SU-DHL-6 (cell line): Measurements from ENCODE around the gene SIT1.
A peak's percentile ranks its signal among the peaks of the same experiment; 100 is the strongest.

Experiments used
- H2AFZ ChIP-seq: fragments of 200-600 bp; sonication (generic); 2 replicates; pipeline ENCODE4 v1.6.1; 2014; ENCODE audit warnings: low read depth, mild to moderate bottlenecking, moderate library complexity, mixed read lengths, antibody characterized with exemption, low read length; ENCODE audit not compliant: severe bottlenecking
- H3F3A ChIP-seq: fragments of 200-600 bp; shearing (Covaris generic); 2 replicates; pipeline ENCODE4 v1.6.0; 2016; ENCODE audit warnings: antibody characterized with exemption, mild to moderate bottlenecking; ENCODE audit not compliant: insufficient read depth
- H3K27ac ChIP-seq: fragments of 200-600 bp; sonication (generic); 2 replicates; pipeline ENCODE4 v1.5.1; 2016; ENCODE audit warnings: low read depth, mild to moderate bottlenecking, low read length, moderate library complexity, mixed read lengths
- H3K27me3 ChIP-seq: fragments of 200-600 bp; sonication (generic), shearing (Covaris generic); 2 replicates; pipeline ENCODE4 v1.6.0; 2014; ENCODE audit warnings: mild to moderate bottlenecking, low read length
- H3K36me3 ChIP-seq: fragments of 200-600 bp; sonication (generic); 2 replicates; pipeline ENCODE4 v1.6.1; 2014; ENCODE audit warnings: mild to moderate bottlenecking, low read length, mixed read lengths
- H3K4me2 ChIP-seq: fragments of 300-600, 200-600 bp; shearing (Covaris generic), sonication (generic); 2 replicates; pipeline ENCODE4 v1.6.0; 2014; ENCODE audit warnings: low read length, low read depth, mild to moderate bottlenecking; ENCODE audit not compliant: poor library complexity, severe bottlenecking
- H3K4me3 ChIP-seq: fragments of 200-600 bp; sonication (generic); 2 replicates; pipeline ENCODE4 v1.5.1; 2014; ENCODE audit warnings: antibody characterized with exemption, low read length, mild to moderate bottlenecking, mixed read lengths; ENCODE audit not compliant: insufficient read depth, poor library complexity, severe bottlenecking
- H3K79me2 ChIP-seq: fragments of 200-600 bp; sonication (generic); 2 replicates; pipeline ENCODE4 v1.6.1; 2014; ENCODE audit warnings: mild to moderate bottlenecking, low read length, moderate library complexity; ENCODE audit not compliant: insufficient read depth
- H3K9ac ChIP-seq: fragments of 200-600 bp; sonication (generic); 2 replicates; pipeline ENCODE4 v1.7.0; 2014; ENCODE audit warnings: mild to moderate bottlenecking, low read length
- H3K9me2 ChIP-seq: fragments of 200-600 bp; sonication (generic); replicated peaks from 2 replicates; pipeline ENCODE4 v1.6.1; 2014; ENCODE audit warnings: low read length; ENCODE audit not compliant: insufficient read depth
- H3K9me3 ChIP-seq: fragments of 200-600 bp; sonication (generic); 2 replicates; pipeline ENCODE4 v1.6.1; 2014; ENCODE audit warnings: low read length, mixed read lengths; ENCODE audit not compliant: insufficient read depth
- H4K20me1 ChIP-seq: fragments of 200-600 bp; sonication (generic); 2 replicates; pipeline ENCODE4 v1.6.1; 2014; ENCODE audit warnings: low read depth, mild to moderate bottlenecking, antibody characterized with exemption, low read length, moderate library complexity, mixed read lengths
- EZH2phosphoT487 ChIP-seq: fragments of 200-600 bp; sonication (generic), shearing (Covaris generic); conservative IDR thresholded peaks from 2 replicates; pipeline ENCODE4 v1.6.1; 2018; ENCODE audit warnings: mild to moderate bottlenecking, antibody characterized with exemption, low read length, moderate library complexity, mixed read lengths
- TF ChIP-seq, protein P1 (sequence below): fragments of 200-600 bp; sonication (generic); IDR thresholded peaks from one replicate; pipeline ENCODE4 v1.5.1; 2017; ENCODE audit warnings: antibody characterized with exemption, mild to moderate bottlenecking, low read length, moderate library complexity; ENCODE audit not compliant: insufficient read depth, poor library complexity, severe bottlenecking

The SIT1 gene

GRCh38 chr9:35605351-35606137, 45.2 kb downstream of the SIT1 start:
- H2AFZ ChIP-seq, result no peak overlapping the region
- peak overlapping the region; percentile 62 for H3K9ac ChIP-seq

DNA sequence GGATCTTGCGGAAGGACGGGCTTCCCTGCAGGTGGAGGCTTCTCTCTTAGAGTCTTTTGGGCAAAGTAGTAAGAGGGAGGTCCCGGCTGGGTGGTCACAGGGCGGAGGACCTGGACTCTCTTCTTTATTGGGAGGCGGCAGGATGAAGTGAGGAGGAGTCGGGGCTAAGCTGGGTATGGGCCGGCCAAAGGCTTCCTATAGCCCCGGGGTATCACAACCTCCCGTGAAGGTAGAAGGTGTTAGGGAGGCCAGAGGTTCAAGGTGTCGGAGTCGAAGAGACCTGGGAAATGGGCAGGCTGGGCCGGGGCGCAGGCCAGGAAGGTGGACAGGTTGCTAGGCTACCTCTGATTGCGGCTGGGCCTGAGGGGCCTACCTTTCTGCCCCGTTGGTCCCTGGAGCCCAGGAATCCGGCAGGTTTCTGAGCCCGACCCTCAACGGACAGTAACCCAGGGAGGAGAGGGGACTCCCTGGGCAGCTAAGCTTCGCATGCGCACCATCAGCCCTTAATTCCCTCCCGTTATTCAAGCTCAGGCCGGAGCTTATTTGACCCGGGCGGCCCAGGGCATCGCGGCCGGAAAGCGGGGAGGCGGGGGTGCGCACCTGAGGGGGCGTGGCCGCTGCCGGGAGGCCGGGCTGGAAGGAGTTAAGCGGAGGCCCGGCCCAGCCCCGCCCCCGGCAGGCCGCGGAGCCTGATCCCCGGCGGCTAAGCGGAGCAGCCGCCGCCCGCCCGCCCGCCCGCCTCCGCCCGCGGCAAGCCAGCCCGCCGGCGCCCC, 46.0 kb downstream of the SIT1 start, which contains the start of gene TESK1:
Gene TESK1 (plus strand): TSS at position 685 of the 773 bp plus-strand sequence. CDS start 358 bp downstream, outside the sequence.
- no peak for TF ChIP-seq EZH2phosphoT487
- TF ChIP-seq, protein P1, sequence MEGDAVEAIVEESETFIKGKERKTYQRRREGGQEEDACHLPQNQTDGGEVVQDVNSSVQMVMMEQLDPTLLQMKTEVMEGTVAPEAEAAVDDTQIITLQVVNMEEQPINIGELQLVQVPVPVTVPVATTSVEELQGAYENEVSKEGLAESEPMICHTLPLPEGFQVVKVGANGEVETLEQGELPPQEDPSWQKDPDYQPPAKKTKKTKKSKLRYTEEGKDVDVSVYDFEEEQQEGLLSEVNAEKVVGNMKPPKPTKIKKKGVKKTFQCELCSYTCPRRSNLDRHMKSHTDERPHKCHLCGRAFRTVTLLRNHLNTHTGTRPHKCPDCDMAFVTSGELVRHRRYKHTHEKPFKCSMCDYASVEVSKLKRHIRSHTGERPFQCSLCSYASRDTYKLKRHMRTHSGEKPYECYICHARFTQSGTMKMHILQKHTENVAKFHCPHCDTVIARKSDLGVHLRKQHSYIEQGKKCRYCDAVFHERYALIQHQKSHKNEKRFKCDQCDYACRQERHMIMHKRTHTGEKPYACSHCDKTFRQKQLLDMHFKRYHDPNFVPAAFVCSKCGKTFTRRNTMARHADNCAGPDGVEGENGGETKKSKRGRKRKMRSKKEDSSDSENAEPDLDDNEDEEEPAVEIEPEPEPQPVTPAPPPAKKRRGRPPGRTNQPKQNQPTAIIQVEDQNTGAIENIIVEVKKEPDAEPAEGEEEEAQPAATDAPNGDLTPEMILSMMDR, result no peak
- Histone ChIP-seq H2AFZ (peak within 1 kb of the TSS; percentile 69), H3K9me2 (no peaks in the 10 kb centered on the region), H3K36me3 (no peaks in the 10 kb centered on the region), H3K9me3 (no peaks in the 10 kb centered on the region), H3F3A (peaks cover 6% of the 10 kb centered on the region; the same call in 1 of the 2 replicates), H3K27ac (peak within 1 kb of the TSS; percentile 72), H3K4me2 (peak within 1 kb of the TSS; percentile 70), H3K79me2 (peaks cover 13% of the 10 kb centered on the region), H4K20me1 (no peaks in the 10 kb centered on the region), H3K4me3 (peak within 1 kb of the TSS; percentile 83), H3K9ac (peak within 1 kb of the TSS; percentile 62), H3K27me3 (no peaks in the 10 kb centered on the region)

More at GRCh38 chr9:35605351-35606137, 45.2 kb downstream of the SIT1 start:
- Histone ChIP-seq H3K36me3 (no peaks in the 10 kb centered on the region), H3K4me3 (peak overlapping the region; percentile 73), H3K4me2 (peak overlapping the region; percentile 65), H3K27me3 (no peaks in the 10 kb centered on the region), H3K27ac (peak overlapping the region; percentile 37), H3K9me3 (no peaks in the 10 kb centered on the region), H3K79me2 (peaks cover 13% of the 10 kb centered on the region), H3F3A (peaks cover 6% of the 10 kb centered on the region; the same call in 1 of the 2 replicates), H4K20me1 (no peaks in the 10 kb centered on the region), H3K9me2 (no peaks in the 10 kb centered on the region)
- no peak for TF ChIP-seq EZH2phosphoT487
- TF ChIP-seq, protein P1, result no peak

DNA sequence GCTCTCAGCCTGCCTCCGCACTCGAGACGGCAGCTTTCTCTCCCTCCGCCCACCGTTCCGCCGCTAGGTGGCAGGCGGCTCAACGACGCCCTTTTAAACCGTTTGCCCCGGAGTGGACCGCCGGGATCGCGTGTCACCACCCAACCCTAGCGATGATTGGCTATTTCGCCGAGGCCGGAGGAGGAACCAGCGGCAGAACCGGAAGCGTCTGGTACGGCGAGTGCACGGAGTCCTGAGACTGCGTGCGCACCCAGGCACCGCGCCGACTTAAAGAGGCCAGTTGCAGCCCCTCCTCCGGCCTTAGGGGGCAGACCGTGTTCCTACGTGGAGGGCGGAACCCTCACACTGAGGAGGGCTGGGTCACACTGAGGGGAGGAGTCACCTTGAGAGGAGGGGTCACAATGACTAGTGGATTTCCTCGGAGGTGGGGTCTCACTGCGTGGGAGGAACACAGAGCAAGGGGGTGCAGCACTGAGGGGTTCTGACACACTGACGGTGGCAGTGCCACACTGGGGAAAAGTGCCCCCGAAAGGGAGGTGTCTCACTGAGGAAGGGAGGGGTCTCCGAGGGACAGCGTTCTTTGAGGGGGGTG, 46.6 kb downstream of the SIT1 start:
- H3K36me3 ChIP-seq, result no peaks in the 10 kb centered on the region
- peak overlapping the region; percentile 83 for H3K4me3 ChIP-seq
- H3K27ac ChIP-seq, result peak overlapping the region; percentile 72
- H3K9me3 ChIP-seq, result no peaks in the 10 kb centered on the region
- H4K20me1 ChIP-seq, result no peaks in the 10 kb centered on the region
- peak overlapping the region; percentile 62 for H3K9ac ChIP-seq
- peaks cover 13% of the 10 kb centered on the region for H3K79me2 ChIP-seq
- H3K4me2 ChIP-seq, result peak overlapping the region; percentile 70
- no peaks in the 10 kb centered on the region for H3K9me2 ChIP-seq
- peak overlapping the region; percentile 69 for H2AFZ ChIP-seq
- no peaks in the 10 kb centered on the region for H3K27me3 ChIP-seq
- peaks cover 6% of the 10 kb centered on the region; the same call in 1 of the 2 replicates for H3F3A ChIP-seq
- TF ChIP-seq, protein P1, result peak; percentile 99
- no peak for TF ChIP-seq EZH2phosphoT487
